IPS DF 6.9 (cell line): ENCODE measurements around the gene YWHAG.
"Not testable (repeated sequence)": the region's sequence is repeated elsewhere in the genome, so short reads cannot be mapped to it uniquely, and the experiment has no call there.

Experiments
- DNase-seq: peaks from one replicate; pipeline ENCODE4 v3.0.0-alpha.2; 2013; ENCODE audit warnings: low read depth, low spot score
- H3K27ac ChIP-seq: one replicate; pipeline ENCODE4 v1.5.1; 2013; ENCODE audit warnings: low read length, control low read depth
- H3K27me3 ChIP-seq: 2 replicates; pipeline ENCODE4 v1.6.1; 2013; ENCODE audit warnings: mild to moderate bottlenecking, low read length; ENCODE audit not compliant: control insufficient read depth, insufficient read depth
- H3K36me3 ChIP-seq: 2 replicates; pipeline ENCODE4 v1.6.1; 2013; ENCODE audit warnings: low read length; ENCODE audit not compliant: control insufficient read depth, insufficient read depth
- H3K4me1 ChIP-seq: 2 replicates; pipeline ENCODE4 v1.6.1; 2013; ENCODE audit warnings: low read length; ENCODE audit not compliant: control insufficient read depth, insufficient read depth
- H3K4me3 ChIP-seq: 2 replicates; pipeline ENCODE4 v1.5.1; 2013; ENCODE audit warnings: mild to moderate bottlenecking, low read length
- H3K9me3 ChIP-seq: 2 replicates; pipeline ENCODE4 v1.6.1; 2013; ENCODE audit warnings: low read length, inconsistent platforms; ENCODE audit not compliant: control insufficient read depth, insufficient read depth
- WGBS: extraction: QIAGEN DNeasy Blood & Tissue Kit; methylation state at CpG from one replicate; pipeline ENCODE4 v1.1.7; 2013; ENCODE audit warnings: mixed read lengths, missing lambda C conversion rate; ENCODE audit not compliant: insufficient read length, insufficient coverage; 5-methylcytosine and 5-hydroxymethylcytosine counted together

Gene YWHAG

GRCh38 chr7:76325811-76326210, 33.0 kb downstream of the YWHAG start:
- peaks cover 22% of the 10 kb centered on the region for H3K36me3 ChIP-seq
- H3K27me3 ChIP-seq, result no peaks in the 10 kb centered on the region
- H3K9me3 ChIP-seq, result no peaks in the 10 kb centered on the region
- WGBS, result no CpG with 5 or more reads among the region's 5 CpGs
- no peak for DNase-seq
- H3K4me1 ChIP-seq, result no peaks in the 10 kb centered on the region
- H3K4me3 ChIP-seq, result no peak overlapping the region
- no peak overlapping the region for H3K27ac ChIP-seq

- Histone ChIP-seq H3K27me3 (no peaks in the 10 kb centered on the region), H3K4me1 (no peaks in the 10 kb centered on the region), H3K27ac (no peak overlapping the region), H3K4me3 (no peak overlapping the region), H3K9me3 (no peaks in the 10 kb centered on the region), H3K36me3 (peaks cover 22% of the 10 kb centered on the region)
- no peak for DNase-seq
- WGBS, result no CpG with 5 or more reads among the region's 11 CpGs
Observed at GRCh38 chr7:76325092-76325491, 33.7 kb downstream of the YWHAG start.

- WGBS, result no CpG with 5 or more reads among the region's 25 CpGs
- no peak for DNase-seq
- Histone ChIP-seq H3K27me3 (no peaks in the 10 kb centered on the region), H3K9me3 (no peaks in the 10 kb centered on the region), H3K4me3 (peak overlapping the region; percentile 67; the same call in 1 of the 2 replicates), H3K4me1 (peaks cover 5% of the 10 kb centered on the region; the same call in 1 of the 2 replicates), H3K27ac (no peak overlapping the region), H3K36me3 (no peaks in the 10 kb centered on the region)
Observed at GRCh38 chr7:76318488-76319353, 40.1 kb downstream of the YWHAG start.

GRCh38 chr7:76317782-76318487, 40.9 kb downstream of the YWHAG start:
- H3K4me1 ChIP-seq, result peaks cover 5% of the 10 kb centered on the region; the same call in 1 of the 2 replicates
- H3K4me3 ChIP-seq, result peak overlapping the region; percentile 67; the same call in 1 of the 2 replicates
- H3K36me3 ChIP-seq, result no peaks in the 10 kb centered on the region
- no CpG with 5 or more reads among the region's 50 CpGs for WGBS
- no peak for DNase-seq
- H3K27me3 ChIP-seq, result no peaks in the 10 kb centered on the region
- H3K9me3 ChIP-seq, result no peaks in the 10 kb centered on the region
- H3K27ac ChIP-seq, result no peak overlapping the region

GRCh38 chr7:76316984-76317781, 41.6 kb downstream of the YWHAG start:
- no peak overlapping the region for H3K4me3 ChIP-seq
- DNase-seq, result no peak
- peaks cover 5% of the 10 kb centered on the region; the same call in 1 of the 2 replicates for H3K4me1 ChIP-seq
- H3K9me3 ChIP-seq, result no peaks in the 10 kb centered on the region
- no peaks in the 10 kb centered on the region for H3K27me3 ChIP-seq
- WGBS, result no CpG with 5 or more reads among the region's 14 CpGs
- no peak overlapping the region for H3K27ac ChIP-seq
- no peaks in the 10 kb centered on the region for H3K36me3 ChIP-seq

GRCh38 chr7:76315364-76315763, 43.4 kb downstream of the YWHAG start:
- Histone ChIP-seq H3K4me3 (no peak overlapping the region), H3K36me3 (no peaks in the 10 kb centered on the region), H3K27me3 (no peaks in the 10 kb centered on the region), H3K27ac (no peak overlapping the region), H3K9me3 (no peaks in the 10 kb centered on the region), H3K4me1 (peaks cover 5% of the 10 kb centered on the region; the same call in 1 of the 2 replicates)
- no peak for DNase-seq
- WGBS, result no CpG with 5 or more reads among the region's 5 CpGs

- no CpG with 5 or more reads among the region's 6 CpGs for WGBS
- not testable (repeated sequence) for H3K27me3 ChIP-seq, H3K4me1 ChIP-seq, H3K27ac ChIP-seq, H3K4me3 ChIP-seq, DNase-seq, H3K36me3 ChIP-seq, H3K9me3 ChIP-seq
Observed at GRCh38 chr7:76314740-76315139, 44.1 kb downstream of the YWHAG start.

GRCh38 chr7:76314042-76314721, 44.6 kb downstream of the YWHAG start:
- Histone ChIP-seq H3K27me3 (no peaks in the 10 kb centered on the region), H3K4me1 (peaks cover 5% of the 10 kb centered on the region; the same call in 1 of the 2 replicates), H3K4me3 (peak overlapping the region; percentile 23; the same call in 1 of the 2 replicates), H3K36me3 (no peaks in the 10 kb centered on the region), H3K27ac (no peak overlapping the region), H3K9me3 (no peaks in the 10 kb centered on the region)
- peak; percentile 94 for DNase-seq
- WGBS, result no CpG with 5 or more reads among the region's 15 CpGs

- no CpG with 5 or more reads among the region's 6 CpGs for WGBS
- H3K9me3 ChIP-seq, DNase-seq, H3K4me3 ChIP-seq, H3K27ac ChIP-seq, H3K27me3 ChIP-seq, H3K36me3 ChIP-seq, H3K4me1 ChIP-seq: not testable (repeated sequence)
Observed at GRCh38 chr7:76311838-76312237, 47.0 kb downstream of the YWHAG start.
